Thoracic aorta (tissue), 2 donors: ENCODE results near the gene HMGB3. TPM values are rescaled to one million over a fixed set of nuclear protein-coding genes. Genes with fewer than 3 reads are reported as not detected.

Experiments used
- ATAC-seq: fragments of 150-250 bp; one replicate; pipeline ENCODE4 v1.8.0; 2017; ENCODE audit warnings: low read depth; ENCODE audit not compliant: insufficient number of reproducible peaks, low FRiP score
- DNase-seq: peaks from one replicate; pipeline ENCODE4 v3.0.0-alpha.2; 2020; ENCODE audit warnings: low spot score
- H3K27ac ChIP-seq, 2 donors: fragments of 200-600 bp; sonication (generic); 1 replicate in 1 of 2; 2 replicates in 1 of 2; pipeline ENCODE4 v1.5.1; 2016; ENCODE audit warnings: mild to moderate bottlenecking in 2 of 2, moderate library complexity in 2 of 2
- H3K27me3 ChIP-seq: fragments of 200-600 bp; sonication (generic); replicated peaks from 2 replicates; pipeline ENCODE4 v1.6.0; 2016; ENCODE audit warnings: mild to moderate bottlenecking; ENCODE audit not compliant: insufficient read depth
- H3K36me3 ChIP-seq: fragments of 200-600 bp; sonication (generic); one replicate; pipeline ENCODE4 v1.5.1; 2016
- H3K4me1 ChIP-seq, 2 donors: fragments of 200-600 bp; sonication (generic); 1 replicate in 1 of 2; 2 replicates in 1 of 2; pipeline versions ENCODE4 v1.5.1 to v1.6.0; 2016; ENCODE audit warnings: low read depth in 2 of 2, mild to moderate bottlenecking in 1 of 2; ENCODE audit not compliant: control insufficient read depth in 1 of 2
- H3K4me3 ChIP-seq: fragments of 200-600 bp; sonication (generic); 2 replicates; pipeline ENCODE4 v1.5.1; 2016; ENCODE audit warnings: mild to moderate bottlenecking
- H3K9me3 ChIP-seq: fragments of 200-600 bp; sonication (generic); 2 replicates; pipeline ENCODE4 v1.5.1; 2016
- total RNA-seq, 2 donors: library from RNA; depleted of rRNA; stranded (reverse); fragments of >200 nt; gene quantifications; one replicate each; pipeline versions ENCODE4 v1.1.0 to v1.2.3, GENCODE V29; 2016
- TF ChIP-seq, protein P1 (sequence below): fragments of 200-600 bp; sonication (generic); IDR thresholded peaks from one replicate; pipeline ENCODE4 v1.5.1; 2019; ENCODE audit warnings: antibody characterized with exemption

HMGB3 gene
- total RNA-seq, 2 donors from 2014 or later = 0.41 to 3.2 TPM

DNA sequence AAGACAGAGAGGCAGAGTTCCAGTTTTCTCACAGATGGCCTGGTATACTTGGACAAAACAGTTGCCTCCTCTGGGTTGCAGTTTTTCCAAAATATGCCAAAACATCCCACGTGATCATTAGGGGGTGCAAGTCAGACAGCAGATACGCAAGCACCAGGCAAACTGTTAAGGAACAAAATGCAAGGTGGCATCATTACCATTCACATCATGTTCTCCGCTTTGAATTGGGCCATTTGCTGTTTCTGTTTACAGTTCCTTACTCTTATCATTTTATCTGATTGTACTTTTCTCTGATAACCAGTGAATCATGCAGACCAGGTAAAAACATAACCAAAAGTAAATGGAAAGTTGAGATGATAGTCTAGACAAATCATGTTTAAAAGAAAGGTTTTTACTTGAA lies 16.4 kb upstream of the HMGB3 start:
- TF ChIP-seq, protein P1, sequence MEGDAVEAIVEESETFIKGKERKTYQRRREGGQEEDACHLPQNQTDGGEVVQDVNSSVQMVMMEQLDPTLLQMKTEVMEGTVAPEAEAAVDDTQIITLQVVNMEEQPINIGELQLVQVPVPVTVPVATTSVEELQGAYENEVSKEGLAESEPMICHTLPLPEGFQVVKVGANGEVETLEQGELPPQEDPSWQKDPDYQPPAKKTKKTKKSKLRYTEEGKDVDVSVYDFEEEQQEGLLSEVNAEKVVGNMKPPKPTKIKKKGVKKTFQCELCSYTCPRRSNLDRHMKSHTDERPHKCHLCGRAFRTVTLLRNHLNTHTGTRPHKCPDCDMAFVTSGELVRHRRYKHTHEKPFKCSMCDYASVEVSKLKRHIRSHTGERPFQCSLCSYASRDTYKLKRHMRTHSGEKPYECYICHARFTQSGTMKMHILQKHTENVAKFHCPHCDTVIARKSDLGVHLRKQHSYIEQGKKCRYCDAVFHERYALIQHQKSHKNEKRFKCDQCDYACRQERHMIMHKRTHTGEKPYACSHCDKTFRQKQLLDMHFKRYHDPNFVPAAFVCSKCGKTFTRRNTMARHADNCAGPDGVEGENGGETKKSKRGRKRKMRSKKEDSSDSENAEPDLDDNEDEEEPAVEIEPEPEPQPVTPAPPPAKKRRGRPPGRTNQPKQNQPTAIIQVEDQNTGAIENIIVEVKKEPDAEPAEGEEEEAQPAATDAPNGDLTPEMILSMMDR = no peak
- no peaks in the 10 kb centered on the region for H3K9me3 ChIP-seq
- H3K36me3 ChIP-seq = no peaks in the 10 kb centered on the region
- no peak for ATAC-seq
- no peak overlapping the region for H3K27ac ChIP-seq
- no peaks in the 10 kb centered on the region for H3K27me3 ChIP-seq
- DNase-seq = no peak
- H3K4me3 ChIP-seq = no peak overlapping the region
- no peaks in the 10 kb centered on the region for H3K4me1 ChIP-seq

DNA sequence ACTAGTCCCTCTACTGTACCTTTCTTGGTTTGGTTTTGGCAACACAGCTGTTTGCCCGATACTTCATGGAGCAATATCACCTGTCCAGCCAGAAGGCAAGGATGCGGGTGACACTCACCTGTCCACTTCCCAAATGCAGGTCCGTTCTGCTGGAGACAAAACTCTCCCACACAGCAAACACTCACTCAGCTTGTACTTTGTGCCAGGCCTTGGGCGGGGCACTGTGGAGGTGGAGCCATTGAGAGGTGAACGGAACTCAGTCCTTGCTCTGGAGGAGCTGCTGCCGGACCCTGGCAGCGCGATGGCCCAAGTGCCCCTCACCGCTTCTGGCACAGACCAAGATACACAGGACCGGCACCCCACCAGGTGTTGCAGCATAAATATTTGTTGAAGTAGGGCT lies 15.3 kb upstream of the HMGB3 start:
- TF ChIP-seq, protein P1 = no peak
- Histone ChIP-seq H3K4me3 (no peak overlapping the region), H3K27me3 (no peaks in the 10 kb centered on the region), H3K4me1 (no peaks in the 10 kb centered on the region), H3K36me3 (no peaks in the 10 kb centered on the region), H3K9me3 (no peaks in the 10 kb centered on the region), H3K27ac (no peak overlapping the region)
- no peak for DNase-seq
- ATAC-seq = no peak

DNA sequence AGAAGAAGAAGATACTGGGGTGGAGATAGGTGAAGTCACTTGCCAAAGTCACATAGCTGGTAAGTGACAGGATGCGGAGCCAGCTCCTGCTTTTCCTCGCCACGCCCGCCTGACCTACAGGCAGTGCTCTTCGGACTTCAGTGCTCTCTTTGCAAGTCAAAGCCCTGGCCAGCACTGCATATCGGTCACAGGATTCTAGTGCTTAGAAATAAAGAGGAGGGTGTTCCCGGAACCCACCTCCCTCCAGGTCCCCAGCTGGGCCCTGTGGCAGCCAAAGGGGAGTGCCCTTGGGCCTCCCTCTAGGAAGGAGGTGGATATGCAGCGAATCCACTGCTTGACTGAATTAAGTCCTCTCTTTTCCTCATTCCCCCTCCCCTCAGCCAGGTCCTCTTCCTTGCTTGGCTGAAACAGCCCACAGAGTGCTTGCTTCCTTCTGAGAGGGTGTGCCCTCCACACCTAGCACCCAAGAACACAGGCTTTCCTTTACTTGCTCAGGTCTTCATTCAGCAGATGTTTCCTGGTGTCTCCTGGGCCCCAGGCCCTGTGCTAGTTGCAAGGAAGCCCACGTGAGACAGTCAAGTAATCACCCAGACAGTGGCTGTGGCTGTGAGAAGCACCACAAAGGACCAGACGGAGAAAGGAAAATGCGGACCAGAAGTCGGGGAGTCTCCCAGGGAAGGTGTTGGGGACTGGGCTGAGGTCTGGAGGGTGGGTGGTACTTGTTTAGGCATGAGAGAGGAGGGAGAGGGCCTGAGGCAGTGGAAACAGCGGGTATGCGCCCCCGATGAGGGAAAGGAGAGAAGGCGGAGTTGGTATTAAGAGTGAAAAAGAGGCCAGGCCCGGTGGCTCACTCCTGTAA lies 14.0 kb upstream of the HMGB3 start:
- H3K27me3 ChIP-seq = no peaks in the 10 kb centered on the region
- H3K4me3 ChIP-seq = no peak overlapping the region
- H3K4me1 ChIP-seq = no peaks in the 10 kb centered on the region
- H3K27ac ChIP-seq = no peak overlapping the region
- TF ChIP-seq, protein P1 = no peak
- DNase-seq = no peak
- no peak for ATAC-seq
- no peaks in the 10 kb centered on the region for H3K9me3 ChIP-seq
- no peaks in the 10 kb centered on the region for H3K36me3 ChIP-seq

DNA sequence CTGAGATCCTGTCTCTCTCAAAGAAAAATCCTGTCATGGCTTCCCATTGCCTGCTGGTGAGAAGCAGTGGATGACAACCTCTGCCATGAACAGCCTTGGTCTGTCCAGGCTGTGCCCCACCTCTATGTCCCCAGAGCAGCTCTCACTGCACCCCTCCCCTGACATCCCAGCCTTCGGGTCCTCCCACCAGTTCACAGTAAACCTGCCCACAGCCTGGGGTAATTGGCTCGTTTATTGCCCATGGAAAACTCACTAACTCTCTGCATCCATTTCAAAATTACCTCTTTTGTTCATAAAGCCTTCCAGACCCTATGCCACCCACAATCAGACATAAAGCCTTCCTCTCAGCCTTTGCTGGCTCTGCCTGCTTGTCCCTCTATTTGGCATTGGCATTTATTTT lies 10.7 kb upstream of the HMGB3 start:
- TF ChIP-seq, protein P1 = no peak
- DNase-seq (no peak), ATAC-seq (no peak)
- H3K4me1 ChIP-seq = no peaks in the 10 kb centered on the region
- H3K27me3 ChIP-seq = no peaks in the 10 kb centered on the region
- H3K9me3 ChIP-seq = no peaks in the 10 kb centered on the region
- H3K4me3 ChIP-seq = no peak overlapping the region
- no peaks in the 10 kb centered on the region for H3K36me3 ChIP-seq
- H3K27ac ChIP-seq = no peak overlapping the region

DNA sequence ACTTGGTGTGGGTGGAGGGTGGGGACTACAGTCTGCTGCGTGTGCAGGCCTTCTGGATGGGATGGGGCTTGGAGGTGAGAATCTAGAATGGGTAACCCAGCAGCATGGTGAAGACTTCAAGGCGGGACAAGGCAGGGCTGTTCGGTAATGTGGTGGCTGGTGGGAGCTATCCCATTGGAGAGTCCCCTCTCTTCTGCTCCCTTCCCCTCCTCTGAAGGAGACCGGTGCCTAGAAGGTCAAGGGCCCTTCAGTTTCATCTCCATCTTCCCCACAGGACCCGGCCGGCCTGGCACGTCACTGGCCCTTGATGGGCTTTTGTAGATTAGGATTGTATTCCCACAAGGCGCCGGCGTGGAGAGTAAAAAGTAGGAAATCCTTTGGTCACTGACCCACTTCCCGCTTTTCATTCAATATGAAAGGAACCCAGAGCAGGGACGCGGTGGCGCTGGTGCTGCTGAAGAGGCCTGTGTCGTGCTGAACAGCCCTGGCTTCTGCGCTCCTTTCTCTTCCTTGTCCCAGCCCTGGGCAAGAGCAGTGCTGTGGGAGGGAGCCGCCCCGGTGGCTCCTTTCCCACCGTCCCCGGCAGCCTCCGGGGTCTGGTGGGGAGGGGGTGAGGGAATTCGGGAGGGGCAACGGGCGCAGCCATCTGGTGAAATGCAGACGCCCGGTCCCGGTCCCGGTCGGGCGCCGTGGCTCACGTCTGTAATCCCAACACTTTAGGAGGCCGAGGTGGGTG lies 7.3 kb upstream of the HMGB3 start:
- Histone ChIP-seq H3K27me3 (no peaks in the 10 kb centered on the region), H3K4me3 (no peak overlapping the region), H3K4me1 (no peaks in the 10 kb centered on the region), H3K36me3 (no peaks in the 10 kb centered on the region), H3K9me3 (no peaks in the 10 kb centered on the region), H3K27ac (no peak overlapping the region)
- TF ChIP-seq, protein P1 = no peak
- ATAC-seq (no peak), DNase-seq (no peak)
